NCI-H446 treated with DMSO at 0.1 percent for 48 hours (cell line): ENCODE data around the gene GRID1.

Experiments used
- DNase-seq: peaks from one replicate; lab custom pipeline; 2025; lab: John Stamatoyannopoulos, UW

GRID1 gene

GRCh38 chr10:86353506-86354485 is 12.8 kb downstream of the GRID1 start:
- DNase-seq: no peak

GRCh38 chr10:86350897-86351296 is 15.7 kb downstream of the GRID1 start:
- no peak for DNase-seq

GRCh38 chr10:86349940-86350630 is 16.5 kb downstream of the GRID1 start:
- no peak for DNase-seq

GRCh38 chr10:86349474-86349873 is 17.1 kb downstream of the GRID1 start:
- no peak for DNase-seq

GRCh38 chr10:86348321-86349210 is 18.0 kb downstream of the GRID1 start:
- no peak for DNase-seq

- no peak for DNase-seq
Observed at GRCh38 chr10:86347856-86348255, 18.7 kb downstream of the GRID1 start.

- DNase-seq: no peak
Observed at GRCh38 chr10:86346799-86347665, 19.6 kb downstream of the GRID1 start.

- DNase-seq: no peak
Observed at GRCh38 chr10:86345859-86346798, 20.5 kb downstream of the GRID1 start.

GRCh38 chr10:86345296-86345858 is 21.2 kb downstream of the GRID1 start:
- no peak for DNase-seq

- DNase-seq: no peak
Observed at GRCh38 chr10:86344714-86345161, 21.9 kb downstream of the GRID1 start.

GRCh38 chr10:86344281-86344680 is 22.3 kb downstream of the GRID1 start:
- no peak for DNase-seq

- DNase-seq: no peak
Observed at GRCh38 chr10:86343761-86344160, 22.8 kb downstream of the GRID1 start.

GRCh38 chr10:86342111-86342863 is 24.3 kb downstream of the GRID1 start:
- DNase-seq: no peak

- DNase-seq: no peak
Observed at GRCh38 chr10:86341361-86341811, 25.2 kb downstream of the GRID1 start.

GRCh38 chr10:86340991-86341260 is 25.7 kb downstream of the GRID1 start:
- no peak for DNase-seq

- no peak for DNase-seq
Observed at GRCh38 chr10:86340176-86340990, 26.2 kb downstream of the GRID1 start.

- no peak for DNase-seq
Observed at GRCh38 chr10:86339226-86339865, 27.2 kb downstream of the GRID1 start.
